DMS 273 treated with DMSO at 0.1 percent for 48 hours (cell line): ENCODE data around the gene EIF4G1.

Experiments
- DNase-seq: peaks from one replicate; lab custom pipeline; 2025; lab: John Stamatoyannopoulos, UW

EIF4G1 gene

GRCh38 chr3:184305577-184305976, 8.8 kb upstream of the EIF4G1 start:
- DNase-seq = no peak

- DNase-seq = no peak
These were observed 7.9 kb upstream of the EIF4G1 start for GRCh38 chr3:184306341-184306972.

GRCh38 chr3:184307915-184308314, 6.5 kb upstream of the EIF4G1 start:
- DNase-seq = no peak

- DNase-seq = no peak
These were observed 5.7 kb upstream of the EIF4G1 start for GRCh38 chr3:184308744-184309143.

- DNase-seq = no peak
These were observed 2.8 kb upstream of the EIF4G1 start for GRCh38 chr3:184311633-184312032.

GRCh38 chr3:184314700-184315542, 515 bp downstream of the EIF4G1 start:
- no peak for DNase-seq

GRCh38 chr3:184315543-184315867, 1.1 kb downstream of the EIF4G1 start:
- no peak for DNase-seq

- no peak for DNase-seq
These were observed 1.7 kb downstream of the EIF4G1 start for GRCh38 chr3:184315871-184316661.

GRCh38 chr3:184316792-184317191, 2.4 kb downstream of the EIF4G1 start:
- DNase-seq = no peak

- no peak for DNase-seq
These were observed 2.8 kb downstream of the EIF4G1 start for GRCh38 chr3:184317201-184317600.

GRCh38 chr3:184320104-184320445, 5.7 kb downstream of the EIF4G1 start:
- DNase-seq = peak; percentile 70

GRCh38 chr3:184321666-184322065, 7.3 kb downstream of the EIF4G1 start:
- DNase-seq = no peak

GRCh38 chr3:184322731-184323487, 8.5 kb downstream of the EIF4G1 start:
- DNase-seq = no peak

GRCh38 chr3:184323696-184324095, 9.3 kb downstream of the EIF4G1 start:
- DNase-seq = no peak

- no peak for DNase-seq
These were observed 10.9 kb downstream of the EIF4G1 start for GRCh38 chr3:184325269-184325668.

- no peak for DNase-seq
These were observed 11.4 kb downstream of the EIF4G1 start for GRCh38 chr3:184325715-184326369.

- no peak for DNase-seq
These were observed 12.8 kb downstream of the EIF4G1 start for GRCh38 chr3:184327171-184327570.

GRCh38 chr3:184328516-184328915, 14.1 kb downstream of the EIF4G1 start:
- DNase-seq = no peak

- DNase-seq = no peak
These were observed 18.1 kb downstream of the EIF4G1 start for GRCh38 chr3:184332370-184333090.

GRCh38 chr3:184333190-184333589, 18.8 kb downstream of the EIF4G1 start:
- no peak for DNase-seq

- no peak for DNase-seq
These were observed 19.3 kb downstream of the EIF4G1 start for GRCh38 chr3:184333700-184334099.
